DOHH2 (cell line): ENCODE measurements around the gene SLCO2A1.

Experiments
- CTCF ChIP-seq: fragments of 200-600 bp; sonication (generic); IDR thresholded peaks from one replicate; pipeline ENCODE4 v1.5.1; 2014; ENCODE audit warnings: antibody characterized with exemption, mild to moderate bottlenecking, low read depth, low read length; ENCODE audit not compliant: poor library complexity, severe bottlenecking
- EZH2phosphoT487 ChIP-seq: fragments of 200-600 bp; sonication (generic); IDR thresholded peaks from 2 replicates; pipeline ENCODE4 v1.6.1; 2017; ENCODE audit warnings: borderline replicate concordance, mild to moderate bottlenecking, antibody characterized with exemption, low read length, moderate library complexity, mixed read lengths

- TF ChIP-seq CTCF (no peak), EZH2phosphoT487 (no peak)
Measured at GRCh38 chr3:133881492-133881891, 148.2 kb downstream of the SLCO2A1 start.
